SU-DHL-6 (cell line): ENCODE results near the gene P4HB.
"Not testable (repeated sequence)": the region's sequence is repeated elsewhere in the genome, so short reads cannot be mapped to it uniquely, and the experiment has no call there.

ENCODE experiments used
- H2AFZ ChIP-seq: fragments of 200-600 bp; sonication (generic); 2 replicates; pipeline ENCODE4 v1.6.1; 2014; ENCODE audit warnings: low read depth, mild to moderate bottlenecking, moderate library complexity, mixed read lengths, antibody characterized with exemption, low read length; ENCODE audit not compliant: severe bottlenecking
- H3F3A ChIP-seq: fragments of 200-600 bp; shearing (Covaris generic); 2 replicates; pipeline ENCODE4 v1.6.0; 2016; ENCODE audit warnings: antibody characterized with exemption, mild to moderate bottlenecking; ENCODE audit not compliant: insufficient read depth
- H3K27ac ChIP-seq: fragments of 200-600 bp; sonication (generic); 2 replicates; pipeline ENCODE4 v1.5.1; 2016; ENCODE audit warnings: low read depth, mild to moderate bottlenecking, low read length, moderate library complexity, mixed read lengths
- H3K27me3 ChIP-seq: fragments of 200-600 bp; sonication (generic), shearing (Covaris generic); 2 replicates; pipeline ENCODE4 v1.6.0; 2014; ENCODE audit warnings: mild to moderate bottlenecking, low read length
- H3K36me3 ChIP-seq: fragments of 200-600 bp; sonication (generic); 2 replicates; pipeline ENCODE4 v1.6.1; 2014; ENCODE audit warnings: mild to moderate bottlenecking, low read length, mixed read lengths
- H3K4me2 ChIP-seq: fragments of 300-600, 200-600 bp; shearing (Covaris generic), sonication (generic); 2 replicates; pipeline ENCODE4 v1.6.0; 2014; ENCODE audit warnings: low read length, low read depth, mild to moderate bottlenecking; ENCODE audit not compliant: poor library complexity, severe bottlenecking
- H3K4me3 ChIP-seq: fragments of 200-600 bp; sonication (generic); 2 replicates; pipeline ENCODE4 v1.5.1; 2014; ENCODE audit warnings: antibody characterized with exemption, low read length, mild to moderate bottlenecking, mixed read lengths; ENCODE audit not compliant: insufficient read depth, poor library complexity, severe bottlenecking
- H3K79me2 ChIP-seq: fragments of 200-600 bp; sonication (generic); 2 replicates; pipeline ENCODE4 v1.6.1; 2014; ENCODE audit warnings: mild to moderate bottlenecking, low read length, moderate library complexity; ENCODE audit not compliant: insufficient read depth
- H3K9ac ChIP-seq: fragments of 200-600 bp; sonication (generic); 2 replicates; pipeline ENCODE4 v1.7.0; 2014; ENCODE audit warnings: mild to moderate bottlenecking, low read length
- H3K9me2 ChIP-seq: fragments of 200-600 bp; sonication (generic); replicated peaks from 2 replicates; pipeline ENCODE4 v1.6.1; 2014; ENCODE audit warnings: low read length; ENCODE audit not compliant: insufficient read depth
- H3K9me3 ChIP-seq: fragments of 200-600 bp; sonication (generic); 2 replicates; pipeline ENCODE4 v1.6.1; 2014; ENCODE audit warnings: low read length, mixed read lengths; ENCODE audit not compliant: insufficient read depth
- H4K20me1 ChIP-seq: fragments of 200-600 bp; sonication (generic); 2 replicates; pipeline ENCODE4 v1.6.1; 2014; ENCODE audit warnings: low read depth, mild to moderate bottlenecking, antibody characterized with exemption, low read length, moderate library complexity, mixed read lengths
- CTCF ChIP-seq: fragments of 200-600 bp; sonication (generic); IDR thresholded peaks from one replicate; pipeline ENCODE4 v1.5.1; 2017; ENCODE audit warnings: antibody characterized with exemption, mild to moderate bottlenecking, low read length, moderate library complexity; ENCODE audit not compliant: insufficient read depth, poor library complexity, severe bottlenecking
- EZH2phosphoT487 ChIP-seq: fragments of 200-600 bp; sonication (generic), shearing (Covaris generic); conservative IDR thresholded peaks from 2 replicates; pipeline ENCODE4 v1.6.1; 2018; ENCODE audit warnings: mild to moderate bottlenecking, antibody characterized with exemption, low read length, moderate library complexity, mixed read lengths

P4HB gene

GRCh38 chr17:81841866-81842265 is 18.5 kb downstream of the P4HB start:
- no peaks in the 10 kb centered on the region for H3K79me2 ChIP-seq
- no peaks in the 10 kb centered on the region for H3K27me3 ChIP-seq
- H3K9me3 ChIP-seq = no peaks in the 10 kb centered on the region
- H3K9ac ChIP-seq = no peak overlapping the region
- no peak overlapping the region for H3K4me2 ChIP-seq
- no peaks in the 10 kb centered on the region for H4K20me1 ChIP-seq
- H3K36me3 ChIP-seq = no peaks in the 10 kb centered on the region
- no peaks in the 10 kb centered on the region for H3F3A ChIP-seq
- TF ChIP-seq CTCF (no peak), EZH2phosphoT487 (no peak)
- H2AFZ ChIP-seq = no peak overlapping the region
- no peak overlapping the region for H3K4me3 ChIP-seq
- no peak overlapping the region for H3K27ac ChIP-seq
- H3K9me2 ChIP-seq = no peaks in the 10 kb centered on the region

GRCh38 chr17:81840826-81841778 is 19.2 kb downstream of the P4HB start:
- Histone ChIP-seq H3K4me3 (no peak overlapping the region), H3K9me2 (no peaks in the 10 kb centered on the region), H3K4me2 (no peak overlapping the region), H3K36me3 (no peaks in the 10 kb centered on the region), H3K27me3 (no peaks in the 10 kb centered on the region), H4K20me1 (no peaks in the 10 kb centered on the region), H3K9ac (no peak overlapping the region), H3K9me3 (no peaks in the 10 kb centered on the region), H2AFZ (no peak overlapping the region), H3K79me2 (no peaks in the 10 kb centered on the region), H3K27ac (no peak overlapping the region), H3F3A (no peaks in the 10 kb centered on the region)
- TF ChIP-seq EZH2phosphoT487 = no peak
- TF ChIP-seq CTCF = no peak

GRCh38 chr17:81840059-81840458 is 20.3 kb downstream of the P4HB start:
- not testable (repeated sequence) for H3F3A ChIP-seq, H3K4me3 ChIP-seq, H3K27me3 ChIP-seq, H4K20me1 ChIP-seq, H3K36me3 ChIP-seq, H3K9ac ChIP-seq, H3K4me2 ChIP-seq, H3K79me2 ChIP-seq, H2AFZ ChIP-seq, H3K9me2 ChIP-seq, H3K27ac ChIP-seq, H3K9me3 ChIP-seq

GRCh38 chr17:81839301-81839700 is 21.0 kb downstream of the P4HB start:
- no peak overlapping the region for H3K27ac ChIP-seq
- no peaks in the 10 kb centered on the region for H3F3A ChIP-seq
- TF ChIP-seq EZH2phosphoT487 (no peak), CTCF (no peak)
- H3K36me3 ChIP-seq = no peaks in the 10 kb centered on the region
- no peak overlapping the region for H3K4me3 ChIP-seq
- no peak overlapping the region for H3K4me2 ChIP-seq
- no peaks in the 10 kb centered on the region for H3K9me2 ChIP-seq
- no peak overlapping the region for H2AFZ ChIP-seq
- no peak overlapping the region for H3K9ac ChIP-seq
- H3K79me2 ChIP-seq = no peaks in the 10 kb centered on the region
- no peaks in the 10 kb centered on the region for H3K27me3 ChIP-seq
- no peaks in the 10 kb centered on the region for H3K9me3 ChIP-seq
- H4K20me1 ChIP-seq = no peaks in the 10 kb centered on the region
